ENCODE results near the gene DBT.

DBT gene

GRCh38 chr1:100279954-100280682 is 30.5 kb upstream of the DBT start:
- no peak for TF ChIP-seq CTCF (IDR thresholded peaks at IDR 0.05; ENCODE audit: extremely low read depth, missing control alignments)
- no peak for DNase-seq (ENCODE audit: low spot score)

GRCh38 chr1:100279358-100279923 is 29.8 kb upstream of the DBT start:
- TF ChIP-seq CTCF (IDR thresholded peaks at IDR 0.05; ENCODE audit: extremely low read depth, missing control alignments), result no peak
- no peak for DNase-seq (ENCODE audit: low spot score)

- TF ChIP-seq CTCF (IDR thresholded peaks at IDR 0.05; ENCODE audit: extremely low read depth, missing control alignments), result no peak
- no peak for DNase-seq (ENCODE audit: low spot score)
These were observed 28.2 kb upstream of the DBT start for GRCh38 chr1:100277866-100278265.

- TF ChIP-seq CTCF (IDR thresholded peaks at IDR 0.05; ENCODE audit: extremely low read depth, missing control alignments), result no peak
- DNase-seq (ENCODE audit: low spot score), result no peak
These were observed 18.6 kb upstream of the DBT start for GRCh38 chr1:100268202-100268601.

- DNase-seq (ENCODE audit: low spot score), result no peak
- TF ChIP-seq CTCF (IDR thresholded peaks at IDR 0.05; ENCODE audit: extremely low read depth, missing control alignments), result no peak
These were observed 17.6 kb upstream of the DBT start for GRCh38 chr1:100267284-100267683.

GRCh38 chr1:100266741-100267140 is 17.1 kb upstream of the DBT start:
- no peak for TF ChIP-seq CTCF (IDR thresholded peaks at IDR 0.05; ENCODE audit: extremely low read depth, missing control alignments)
- DNase-seq (ENCODE audit: low spot score), result peak; percentile 8

- peak; percentile 88 for DNase-seq (ENCODE audit: low spot score)
These were observed 16.5 kb upstream of the DBT start, which contains the start of gene RTCA for GRCh38 chr1:100265931-100266740. Gene RTCA, plus strand, starts transcription at chr1:100266216. Its CDS starts 160 bp downstream, at chr1:100266376.

More at GRCh38 chr1:100265931-100266740, 16.5 kb upstream of the DBT start, which contains the start of gene RTCA:
- TF ChIP-seq CTCF (IDR thresholded peaks at IDR 0.05; ENCODE audit: extremely low read depth, missing control alignments), result no peak
